Measurements from ENCODE around the gene BIRC7. TPM values are rescaled to one million over a fixed set of nuclear protein-coding genes. Genes with fewer than 3 reads are reported as not detected.

Gene BIRC7
- total RNA-seq, 2 donors from 2014 or later, result not detected

DNA sequence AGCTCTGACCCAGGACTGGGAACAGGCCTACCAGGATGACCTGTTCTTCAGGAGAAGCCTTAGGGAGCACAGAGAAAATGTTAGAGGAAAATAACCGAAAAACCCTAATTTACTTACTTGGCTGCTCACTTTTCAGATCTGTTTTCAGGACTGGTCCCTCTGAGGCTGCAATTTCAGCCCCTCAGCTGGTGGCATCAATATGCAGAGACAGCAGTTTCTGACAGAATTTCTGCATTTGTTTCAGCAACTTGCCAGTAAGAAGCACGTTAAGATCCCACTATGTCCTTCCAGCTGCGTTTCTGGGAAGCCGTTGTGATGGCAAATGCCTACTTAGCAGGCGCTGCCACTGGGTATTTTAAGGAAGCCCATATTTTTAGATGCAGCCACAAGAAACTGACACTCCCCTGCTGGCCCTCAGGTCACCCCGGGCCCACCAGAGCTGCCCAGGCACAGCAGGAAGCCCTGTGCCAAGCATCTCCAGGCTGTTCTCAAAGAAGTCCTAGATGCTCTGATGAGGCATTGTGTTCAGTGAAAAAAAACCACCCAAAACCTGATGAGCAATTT lies 27.3 kb upstream of the BIRC7 start:
- H3K27ac ChIP-seq, result no peak overlapping the region
- TF ChIP-seq, protein P1, sequence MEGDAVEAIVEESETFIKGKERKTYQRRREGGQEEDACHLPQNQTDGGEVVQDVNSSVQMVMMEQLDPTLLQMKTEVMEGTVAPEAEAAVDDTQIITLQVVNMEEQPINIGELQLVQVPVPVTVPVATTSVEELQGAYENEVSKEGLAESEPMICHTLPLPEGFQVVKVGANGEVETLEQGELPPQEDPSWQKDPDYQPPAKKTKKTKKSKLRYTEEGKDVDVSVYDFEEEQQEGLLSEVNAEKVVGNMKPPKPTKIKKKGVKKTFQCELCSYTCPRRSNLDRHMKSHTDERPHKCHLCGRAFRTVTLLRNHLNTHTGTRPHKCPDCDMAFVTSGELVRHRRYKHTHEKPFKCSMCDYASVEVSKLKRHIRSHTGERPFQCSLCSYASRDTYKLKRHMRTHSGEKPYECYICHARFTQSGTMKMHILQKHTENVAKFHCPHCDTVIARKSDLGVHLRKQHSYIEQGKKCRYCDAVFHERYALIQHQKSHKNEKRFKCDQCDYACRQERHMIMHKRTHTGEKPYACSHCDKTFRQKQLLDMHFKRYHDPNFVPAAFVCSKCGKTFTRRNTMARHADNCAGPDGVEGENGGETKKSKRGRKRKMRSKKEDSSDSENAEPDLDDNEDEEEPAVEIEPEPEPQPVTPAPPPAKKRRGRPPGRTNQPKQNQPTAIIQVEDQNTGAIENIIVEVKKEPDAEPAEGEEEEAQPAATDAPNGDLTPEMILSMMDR (IDR thresholded peaks at IDR 0.05), result no peak

DNA sequence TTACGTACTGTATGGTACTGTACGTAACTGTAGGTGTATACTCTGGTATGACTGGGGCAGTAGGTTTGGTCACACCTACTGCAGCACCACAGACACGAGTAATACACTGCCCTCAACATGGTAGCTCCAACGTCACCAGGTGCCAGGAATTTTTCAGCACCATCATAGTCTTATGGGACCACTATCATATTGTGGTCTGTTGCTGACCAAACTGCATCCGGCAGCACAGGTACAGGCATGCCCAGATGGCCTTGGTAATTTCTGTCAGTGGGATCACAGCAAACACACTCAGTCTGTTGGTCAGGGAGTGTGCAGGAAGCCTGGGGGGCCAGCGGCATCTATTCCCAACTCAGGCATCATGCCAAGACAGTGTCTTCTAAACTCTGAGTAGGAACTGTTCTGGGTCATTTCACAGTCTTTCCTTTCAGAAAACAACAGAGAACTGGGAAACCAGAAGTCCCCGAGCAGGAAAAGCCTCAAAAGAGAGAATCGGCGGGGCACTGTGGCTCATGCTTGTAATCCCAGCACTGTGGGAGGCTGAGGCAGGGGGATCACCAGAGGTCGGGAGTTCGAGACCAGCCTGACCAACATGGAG lies 25.6 kb upstream of the BIRC7 start:
- H3K4me1 ChIP-seq, result no peaks in the 10 kb centered on the region
- H3K27me3 ChIP-seq, result no peaks in the 10 kb centered on the region
- no peaks in the 10 kb centered on the region for H3K36me3 ChIP-seq
- H3K27ac ChIP-seq, result no peak overlapping the region
- intact Hi-C loops (cut with DNase I), result no loop called here
- no peaks in the 10 kb centered on the region for H3K9me3 ChIP-seq
- H3K4me3 ChIP-seq, result no peak overlapping the region
- no peak overlapping the region for H3K9ac ChIP-seq (ENCODE audit: low read depth in 2 of 2, low read length in 2 of 2)
- TF ChIP-seq, protein P1 (IDR thresholded peaks at IDR 0.05), result no peak
- no peak for DNase-seq

More for the DNA sequence above, 27.3 kb upstream of the BIRC7 start:
- no peak for DNase-seq
- no peak overlapping the region for H3K4me3 ChIP-seq
- no peaks in the 10 kb centered on the region for H3K4me1 ChIP-seq
- no peaks in the 10 kb centered on the region for H3K36me3 ChIP-seq
- H3K9ac ChIP-seq (ENCODE audit: low read depth in 2 of 2, low read length in 2 of 2), result no peak overlapping the region
- no peaks in the 10 kb centered on the region for H3K27me3 ChIP-seq
- no peaks in the 10 kb centered on the region for H3K9me3 ChIP-seq
- intact Hi-C loops (cut with DNase I), result no loop called here

DNA sequence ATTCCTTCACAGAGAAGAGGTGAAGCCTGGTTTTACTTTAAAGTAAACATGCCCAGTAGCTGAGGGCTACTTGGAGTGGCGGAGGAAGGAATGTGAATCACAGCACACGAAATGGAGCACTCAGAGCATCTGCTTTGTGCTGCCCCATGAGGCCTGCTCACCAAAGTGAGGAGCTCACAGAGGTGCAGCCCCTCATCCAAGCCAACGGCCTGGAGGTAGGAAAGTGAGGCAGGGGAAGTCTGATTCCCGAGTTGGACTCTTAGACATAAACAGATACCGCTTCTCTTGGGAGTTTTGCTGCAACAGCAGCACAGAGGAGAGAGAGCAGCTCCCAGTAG lies 23.3 kb upstream of the BIRC7 start:
- peaks cover 6% of the 10 kb centered on the region for H3K4me1 ChIP-seq
- intact Hi-C loops (cut with DNase I), result no loop called here
- H3K36me3 ChIP-seq, result no peaks in the 10 kb centered on the region
- H3K9me3 ChIP-seq, result no peaks in the 10 kb centered on the region
- no peak overlapping the region for H3K27ac ChIP-seq
- H3K4me3 ChIP-seq, result no peak overlapping the region
- DNase-seq, result no peak
- no peak overlapping the region for H3K9ac ChIP-seq (ENCODE audit: low read depth in 2 of 2, low read length in 2 of 2)
- no peaks in the 10 kb centered on the region for H3K27me3 ChIP-seq
- TF ChIP-seq, protein P1 (IDR thresholded peaks at IDR 0.05), result no peak

DNA sequence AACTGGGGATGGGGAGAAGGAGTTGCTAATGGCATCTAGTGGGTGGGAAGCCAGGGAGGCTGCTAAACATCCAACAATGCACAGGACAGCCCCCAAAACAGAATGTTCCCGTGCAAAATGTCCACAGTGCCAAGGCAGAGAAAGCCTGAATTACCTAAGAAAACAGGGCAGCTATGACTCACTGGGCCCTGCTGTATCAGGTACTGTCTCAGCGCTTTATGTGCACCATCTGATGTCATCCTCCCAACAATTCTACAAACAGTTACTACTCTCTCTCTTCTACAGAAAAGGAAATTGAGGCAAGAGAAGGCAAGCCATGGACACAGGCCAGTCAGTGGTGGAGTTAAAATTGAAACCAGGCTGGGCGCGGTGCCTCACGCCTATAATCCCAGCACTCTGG lies 22.9 kb upstream of the BIRC7 start:
- TF ChIP-seq, protein P1 (IDR thresholded peaks at IDR 0.05), result no peak
- no peaks in the 10 kb centered on the region for H3K9me3 ChIP-seq
- no peak overlapping the region for H3K4me3 ChIP-seq

DNA sequence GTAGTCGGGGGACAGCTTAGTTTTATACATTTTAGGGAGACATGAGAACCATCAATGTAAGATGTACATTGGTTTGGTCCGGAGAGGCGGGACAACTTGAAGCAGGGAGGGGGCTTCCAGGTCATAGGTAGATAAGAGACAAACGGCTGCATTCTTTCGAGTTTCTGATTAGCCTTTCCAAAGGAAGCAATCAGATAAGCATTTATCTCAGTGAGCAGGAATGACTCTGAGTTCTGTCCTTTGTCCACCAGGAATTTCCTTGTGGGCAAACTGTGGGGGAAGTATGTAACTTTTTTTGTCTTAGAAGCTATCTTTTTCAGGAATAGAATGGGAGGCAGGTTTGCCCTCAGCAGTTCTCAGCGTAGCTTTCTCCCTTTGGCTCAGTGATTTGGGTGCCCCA lies 21.2 kb upstream of the BIRC7 start:
- no peak overlapping the region for H3K9ac ChIP-seq (ENCODE audit: low read depth in 2 of 2, low read length in 2 of 2)

More for the DNA sequence above, 22.9 kb upstream of the BIRC7 start:
- intact Hi-C loops (cut with DNase I), result no loop called here
- no peak overlapping the region for H3K27ac ChIP-seq
- H3K9ac ChIP-seq (ENCODE audit: low read depth in 2 of 2, low read length in 2 of 2), result no peak overlapping the region
- H3K27me3 ChIP-seq, result no peaks in the 10 kb centered on the region
- peaks cover 6% of the 10 kb centered on the region for H3K4me1 ChIP-seq
- H3K36me3 ChIP-seq, result no peaks in the 10 kb centered on the region
- DNase-seq, result no peak

More for the DNA sequence above, 21.2 kb upstream of the BIRC7 start:
- TF ChIP-seq, protein P1 (IDR thresholded peaks at IDR 0.05), result no peak
- Histone ChIP-seq H3K4me1 (peaks cover 6% of the 10 kb centered on the region), H3K27me3 (no peaks in the 10 kb centered on the region), H3K9me3 (no peaks in the 10 kb centered on the region), H3K4me3 (no peak overlapping the region), H3K27ac (no peak overlapping the region), H3K36me3 (no peaks in the 10 kb centered on the region)
- intact Hi-C loops (cut with DNase I), result no loop called here
- DNase-seq, result no peak

All from colonic mucosa (tissue), 4 donors.